Measurements from ENCODE around the gene CLN5. TPM values are rescaled to one million over a fixed set of nuclear protein-coding genes. Genes with fewer than 3 reads are reported as not detected.
"Not testable (repeated sequence)": the region's sequence is repeated elsewhere in the genome, so short reads cannot be mapped to it uniquely, and the experiment has no call there.

Gene CLN5
- total and polyA plus RNA-seq, 7 donors: 7.8 to 29.3 (median 14.0) TPM

DNA sequence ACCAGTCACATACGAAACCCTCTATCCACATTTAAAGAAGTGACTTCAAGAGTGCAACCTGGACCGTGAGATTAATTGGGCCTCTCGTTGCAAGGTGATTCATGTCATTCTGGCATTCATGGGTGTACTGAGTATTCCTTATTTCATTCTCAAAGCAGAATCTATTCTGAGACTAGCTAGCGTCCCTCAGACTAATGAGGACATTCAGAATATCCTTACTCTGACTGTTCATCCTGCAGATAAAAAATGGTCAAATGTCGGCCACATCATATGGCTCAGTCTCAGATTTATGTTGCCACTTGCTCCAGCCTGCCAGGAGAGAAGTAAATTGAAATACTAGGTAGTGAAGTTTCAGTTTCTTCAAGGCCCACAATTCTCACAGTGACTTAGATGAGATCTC is 36.2 kb upstream of the CLN5 start:
- TF ChIP-seq POLR2AphosphoS5 (IDR thresholded peaks at IDR 0.05): no peak
- no peak for TF ChIP-seq POLR2A (IDR thresholded peaks at IDR 0.05)
- TF ChIP-seq EP300 (IDR thresholded peaks at IDR 0.05): no peak
- no peak for TF ChIP-seq CTCF (IDR thresholded peaks at IDR 0.05)
- no peaks in the 10 kb centered on the region for H3K36me3 ChIP-seq
- no peak overlapping the region for H3K27ac ChIP-seq
- no peaks in the 10 kb centered on the region for H3K4me1 ChIP-seq
- peaks cover 0 to 6% (median 2%) of the 10 kb centered on the region in 4 donors for H3K9me3 ChIP-seq
- H3K27me3 ChIP-seq: no peaks in the 10 kb centered on the region
- 87 to 93% methylated on average over 5 of the region's 5 CpGs for WGBS, 2 donors
- intact Hi-C loops (cut with DNase I): no loop called here
- no peak overlapping the region for H3K4me3 ChIP-seq
- no peak for DNase-seq

DNA sequence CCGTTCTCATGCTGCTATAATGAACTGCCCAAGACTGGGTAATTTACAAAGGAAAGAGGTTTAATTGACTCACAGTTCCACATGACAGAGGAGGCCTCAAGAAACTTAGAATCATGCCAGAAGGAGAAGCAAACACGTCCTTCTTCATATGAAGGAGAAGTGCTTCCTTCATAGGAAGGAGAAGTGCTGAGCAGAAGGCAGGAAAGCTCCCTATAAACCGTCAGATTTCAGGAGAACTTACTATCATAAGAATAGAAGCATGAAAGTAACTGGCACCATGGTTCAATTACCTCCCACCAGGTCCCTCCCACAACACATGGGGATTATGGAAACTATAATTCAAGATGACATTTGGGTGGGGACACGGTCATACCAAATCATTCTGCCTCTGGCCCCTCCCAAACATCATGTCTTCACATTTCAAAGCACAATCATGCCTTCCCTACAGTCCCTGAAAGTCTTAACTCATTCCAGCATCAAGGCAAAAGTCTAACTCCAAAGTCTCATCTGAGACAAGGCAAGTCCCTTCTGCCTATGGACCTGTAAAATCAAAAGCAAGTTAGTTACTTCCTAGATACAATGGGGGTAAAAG is 32.9 kb upstream of the CLN5 start:
- H3K9me3 ChIP-seq: peaks cover 0 to 7% (median 5%) of the 10 kb centered on the region in 4 donors
- intact Hi-C loops (cut with DNase I): no loop called here
- no peak for DNase-seq
- H3K27me3 ChIP-seq: no peaks in the 10 kb centered on the region
- H3K27ac ChIP-seq: no peak overlapping the region
- no peaks in the 10 kb centered on the region for H3K36me3 ChIP-seq
- H3K4me3 ChIP-seq: no peak overlapping the region
- 75 to 81% methylated on average over 4 of the region's 4 CpGs for WGBS, 2 donors
- TF ChIP-seq POLR2A (IDR thresholded peaks at IDR 0.05): no peak
- no peak for TF ChIP-seq CTCF (IDR thresholded peaks at IDR 0.05)
- TF ChIP-seq POLR2AphosphoS5 (IDR thresholded peaks at IDR 0.05): no peak
- TF ChIP-seq EP300 (IDR thresholded peaks at IDR 0.05): no peak
- H3K4me1 ChIP-seq: no peaks in the 10 kb centered on the region

DNA sequence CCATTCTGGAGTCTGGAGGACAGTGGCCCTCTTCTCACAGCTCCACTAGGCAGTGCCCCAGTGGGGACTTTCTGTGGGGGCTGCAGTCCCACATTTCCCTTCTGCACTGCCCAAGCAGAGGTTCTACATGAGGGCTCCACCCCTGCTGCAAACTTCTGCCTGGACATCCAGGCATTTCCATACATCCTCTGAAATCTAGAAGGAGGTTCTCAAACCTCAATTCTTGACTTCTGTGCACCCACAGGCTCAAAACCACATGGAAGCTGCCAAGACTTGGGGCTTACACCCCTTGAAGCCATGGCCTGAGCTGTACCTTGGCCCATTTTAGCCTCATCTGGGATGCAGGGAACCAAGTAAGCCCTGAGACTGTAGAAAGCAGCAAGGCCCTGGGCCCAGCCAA is 32.1 kb upstream of the CLN5 start:
- H3K27me3 ChIP-seq; DNase-seq; intact Hi-C loops (cut with DNase I); H3K4me3 ChIP-seq; H3K9me3 ChIP-seq; H3K4me1 ChIP-seq; H3K36me3 ChIP-seq; H3K27ac ChIP-seq: not testable (repeated sequence)

- Histone ChIP-seq H3K27ac (no peak overlapping the region), H3K4me1 (peaks cover 0 to 11% (median 7%) of the 10 kb centered on the region in 4 donors), H3K27me3 (no peaks in the 10 kb centered on the region), H3K36me3 (no peaks in the 10 kb centered on the region), H3K4me3 (no peak overlapping the region), H3K9me3 (peaks cover 0 to 4% (median 0%) of the 10 kb centered on the region in 4 donors)
- peak; percentile 75 for DNase-seq
- TF ChIP-seq POLR2AphosphoS5 (IDR thresholded peaks at IDR 0.05) (no peak), CTCF (IDR thresholded peaks at IDR 0.05) (no peak), EP300 (IDR thresholded peaks at IDR 0.05) (no peak), POLR2A (IDR thresholded peaks at IDR 0.05) (no peak)
- 70 to 73% methylated on average over 6 of the region's 6 CpGs for WGBS, 2 donors
- intact Hi-C loops (cut with DNase I): no loop called here
Observed at GRCh38 chr13:76965759-76966421, 26.0 kb upstream of the CLN5 start.

GRCh38 chr13:76967031-76967430 is 24.9 kb upstream of the CLN5 start:
- TF ChIP-seq POLR2A (IDR thresholded peaks at IDR 0.05): no peak
- no peak for TF ChIP-seq POLR2AphosphoS5 (IDR thresholded peaks at IDR 0.05)
- no peak for TF ChIP-seq CTCF (IDR thresholded peaks at IDR 0.05)
- no peak for TF ChIP-seq EP300 (IDR thresholded peaks at IDR 0.05)
- 54 to 86% methylated on average over 6 of the region's 6 CpGs for WGBS, 2 donors
- intact Hi-C loops (cut with DNase I): no loop called here
- Histone ChIP-seq H3K27ac (no peak overlapping the region), H3K9me3 (no peaks in the 10 kb centered on the region), H3K36me3 (no peaks in the 10 kb centered on the region), H3K4me3 (no peak overlapping the region), H3K4me1 (peaks cover 0 to 11% (median 7%) of the 10 kb centered on the region in 4 donors), H3K27me3 (no peaks in the 10 kb centered on the region)
- no peak for DNase-seq

All from sigmoid colon (tissue), 7 donors.